DOHH2 (cell line): Measurements from ENCODE around the gene GALNT18.

ENCODE experiments used
- H3F3A ChIP-seq: fragments of 200-600 bp; sonication (generic), shearing (Covaris generic); 2 replicates; pipeline ENCODE4 v1.6.0; 2016; ENCODE audit warnings: antibody characterized with exemption, mild to moderate bottlenecking; ENCODE audit not compliant: control insufficient read depth, insufficient read depth
- H3K27ac ChIP-seq: fragments of 200-600 bp; sonication (generic); 2 replicates; pipeline ENCODE4 v1.5.1; 2014; ENCODE audit warnings: low read depth, mild to moderate bottlenecking, low read length, moderate library complexity
- H3K27me3 ChIP-seq: fragments of 200-600 bp; sonication (generic); 2 replicates; pipeline ENCODE4 v1.6.1; 2014; ENCODE audit warnings: mild to moderate bottlenecking, low read length, mixed read lengths; ENCODE audit not compliant: control insufficient read depth
- H3K36me3 ChIP-seq: fragments of 200-600 bp; sonication (generic); 2 replicates; pipeline ENCODE4 v1.6.1; 2014; ENCODE audit warnings: mild to moderate bottlenecking, low read length, moderate library complexity, mixed read lengths; ENCODE audit not compliant: control insufficient read depth
- H3K4me1 ChIP-seq: fragments of 200-600 bp; sonication (generic); 2 replicates; pipeline ENCODE4 v1.6.1; 2014; ENCODE audit warnings: mild to moderate bottlenecking, low read length, mixed read lengths; ENCODE audit not compliant: control insufficient read depth
- H3K4me2 ChIP-seq: fragments of 200-600 bp; sonication (generic); 2 replicates; pipeline ENCODE4 v1.6.0; 2014; ENCODE audit warnings: mild to moderate bottlenecking, low read length, moderate library complexity
- H3K4me3 ChIP-seq: fragments of 200-600 bp; sonication (generic); 2 replicates; pipeline ENCODE4 v1.5.1; 2014; ENCODE audit warnings: mild to moderate bottlenecking, low read length, mixed read lengths
- H3K79me2 ChIP-seq: fragments of 200-600 bp; sonication (generic); 2 replicates; pipeline ENCODE4 v1.6.1; 2014; ENCODE audit warnings: mild to moderate bottlenecking, low read length, mixed read lengths; ENCODE audit not compliant: control insufficient read depth
- H3K9me2 ChIP-seq: fragments of 200-600 bp; sonication (generic); replicated peaks from 2 replicates; pipeline ENCODE4 v1.6.1; 2014; ENCODE audit warnings: mild to moderate bottlenecking, low read length, mixed read lengths; ENCODE audit not compliant: control insufficient read depth
- H3K9me3 ChIP-seq: fragments of 200-600 bp; sonication (generic); 2 replicates; pipeline ENCODE4 v1.6.1; 2014; ENCODE audit warnings: antibody characterized with exemption, low read length, mixed read lengths; ENCODE audit not compliant: control insufficient read depth, insufficient read depth
- H4K20me1 ChIP-seq: fragments of 200-600 bp; sonication (generic); 2 replicates; pipeline ENCODE4 v1.6.0; 2014; ENCODE audit warnings: low read depth, mild to moderate bottlenecking, antibody characterized with exemption, low read length, moderate library complexity; ENCODE audit not compliant: control insufficient read depth, insufficient read depth
- CTCF ChIP-seq: fragments of 200-600 bp; sonication (generic); IDR thresholded peaks from one replicate; pipeline ENCODE4 v1.5.1; 2014; ENCODE audit warnings: antibody characterized with exemption, mild to moderate bottlenecking, low read depth, low read length; ENCODE audit not compliant: poor library complexity, severe bottlenecking
- EZH2phosphoT487 ChIP-seq: fragments of 200-600 bp; sonication (generic); IDR thresholded peaks from 2 replicates; pipeline ENCODE4 v1.6.1; 2017; ENCODE audit warnings: borderline replicate concordance, mild to moderate bottlenecking, antibody characterized with exemption, low read length, moderate library complexity, mixed read lengths

The GALNT18 gene

GRCh38 chr11:11668274-11668673, 46.5 kb upstream of the GALNT18 start:
- H3F3A ChIP-seq, result no peaks in the 10 kb centered on the region
- TF ChIP-seq EZH2phosphoT487, result no peak
- TF ChIP-seq CTCF, result no peak
- H3K27ac ChIP-seq, result no peak overlapping the region
- H3K9me2 ChIP-seq, result no peaks in the 10 kb centered on the region
- no peaks in the 10 kb centered on the region for H4K20me1 ChIP-seq
- no peaks in the 10 kb centered on the region for H3K4me1 ChIP-seq
- H3K27me3 ChIP-seq, result peaks cover 11% of the 10 kb centered on the region; the same call in 1 of the 2 replicates
- H3K79me2 ChIP-seq, result no peaks in the 10 kb centered on the region
- H3K9me3 ChIP-seq, result no peaks in the 10 kb centered on the region
- H3K4me2 ChIP-seq, result no peak overlapping the region
- H3K4me3 ChIP-seq, result no peak overlapping the region
- no peaks in the 10 kb centered on the region for H3K36me3 ChIP-seq

GRCh38 chr11:11667056-11667455, 45.3 kb upstream of the GALNT18 start:
- H3K9me3 ChIP-seq, result no peaks in the 10 kb centered on the region
- no peaks in the 10 kb centered on the region for H3K36me3 ChIP-seq
- TF ChIP-seq CTCF (peak; percentile 18), EZH2phosphoT487 (no peak)
- H3K4me3 ChIP-seq, result no peak overlapping the region
- no peak overlapping the region for H3K27ac ChIP-seq
- H3K4me2 ChIP-seq, result no peak overlapping the region
- H3F3A ChIP-seq, result no peaks in the 10 kb centered on the region
- peaks cover 11% of the 10 kb centered on the region; the same call in 1 of the 2 replicates for H3K27me3 ChIP-seq
- no peaks in the 10 kb centered on the region for H3K4me1 ChIP-seq
- no peaks in the 10 kb centered on the region for H3K79me2 ChIP-seq
- H3K9me2 ChIP-seq, result no peaks in the 10 kb centered on the region
- no peaks in the 10 kb centered on the region for H4K20me1 ChIP-seq

GRCh38 chr11:11665407-11665806, 43.6 kb upstream of the GALNT18 start:
- H3K27me3 ChIP-seq, result peaks cover 11% of the 10 kb centered on the region; the same call in 1 of the 2 replicates
- H3F3A ChIP-seq, result no peaks in the 10 kb centered on the region
- TF ChIP-seq CTCF, result no peak
- TF ChIP-seq EZH2phosphoT487, result no peak

GRCh38 chr11:11663907-11664306, 42.1 kb upstream of the GALNT18 start:
- no peaks in the 10 kb centered on the region for H3K4me1 ChIP-seq
- H3K9me2 ChIP-seq, result no peaks in the 10 kb centered on the region
- H3K79me2 ChIP-seq, result no peaks in the 10 kb centered on the region
- H3K9me3 ChIP-seq, result no peaks in the 10 kb centered on the region
- TF ChIP-seq EZH2phosphoT487, result no peak
- TF ChIP-seq CTCF, result no peak
- no peaks in the 10 kb centered on the region for H3K36me3 ChIP-seq
- no peaks in the 10 kb centered on the region for H3F3A ChIP-seq
- no peaks in the 10 kb centered on the region for H4K20me1 ChIP-seq
- no peak overlapping the region for H3K27ac ChIP-seq
- H3K27me3 ChIP-seq, result peaks cover 11% of the 10 kb centered on the region; the same call in 1 of the 2 replicates
- H3K4me2 ChIP-seq, result no peak overlapping the region
- no peak overlapping the region for H3K4me3 ChIP-seq

More at GRCh38 chr11:11665407-11665806, 43.6 kb upstream of the GALNT18 start:
- no peaks in the 10 kb centered on the region for H4K20me1 ChIP-seq
- H3K27ac ChIP-seq, result no peak overlapping the region
- H3K4me2 ChIP-seq, result no peak overlapping the region
- H3K4me3 ChIP-seq, result no peak overlapping the region
- H3K79me2 ChIP-seq, result no peaks in the 10 kb centered on the region
- no peaks in the 10 kb centered on the region for H3K36me3 ChIP-seq
- H3K9me3 ChIP-seq, result no peaks in the 10 kb centered on the region
- no peaks in the 10 kb centered on the region for H3K4me1 ChIP-seq
- H3K9me2 ChIP-seq, result no peaks in the 10 kb centered on the region
